ENCODE data around the gene TMSB10. TPM values are rescaled to one million over a fixed set of nuclear protein-coding genes. Genes with fewer than 3 reads are reported as not detected.

Gene TMSB10
- polyA plus RNA-seq, 1 donor: 1,153 TPM

- DNase-seq: no peak
These were observed 24.6 kb upstream of the TMSB10 start, which contains the start of gene TRABD2A for GRCh38 chr2:84880645-84881521. TSS of gene TRABD2A (minus strand) at chr2:84881084. CDS start at chr2:84881039, 45 bp downstream.

- DNase-seq: peak; percentile 73
These were observed 23.7 kb upstream of the TMSB10 start for GRCh38 chr2:84881581-84882413.

- no peak for DNase-seq
These were observed 23.1 kb upstream of the TMSB10 start for GRCh38 chr2:84882414-84882738.

GRCh38 chr2:84882775-84883550 is 22.5 kb upstream of the TMSB10 start:
- no peak for DNase-seq

- DNase-seq: no peak
These were observed 21.0 kb upstream of the TMSB10 start for GRCh38 chr2:84884449-84884848.

- DNase-seq: no peak
These were observed 20.3 kb upstream of the TMSB10 start for GRCh38 chr2:84885111-84885510.

- DNase-seq: no peak
These were observed 18.7 kb upstream of the TMSB10 start for GRCh38 chr2:84886791-84887190.

GRCh38 chr2:84888401-84889276 is 16.8 kb upstream of the TMSB10 start:
- DNase-seq: no peak

- DNase-seq: no peak
These were observed 16.1 kb upstream of the TMSB10 start for GRCh38 chr2:84889332-84889731.

- DNase-seq: no peak
These were observed 14.0 kb upstream of the TMSB10 start for GRCh38 chr2:84891355-84892010.

- DNase-seq: no peak
These were observed 11.3 kb upstream of the TMSB10 start for GRCh38 chr2:84894131-84894586.

GRCh38 chr2:84894758-84895520 is 10.5 kb upstream of the TMSB10 start:
- DNase-seq: no peak

- DNase-seq: no peak
These were observed 8.9 kb upstream of the TMSB10 start for GRCh38 chr2:84896567-84896966.

GRCh38 chr2:84897773-84898172 is 7.7 kb upstream of the TMSB10 start:
- DNase-seq: no peak

- DNase-seq: no peak
These were observed 5.9 kb upstream of the TMSB10 start for GRCh38 chr2:84899304-84900204.

- DNase-seq: no peak
These were observed 4.5 kb upstream of the TMSB10 start for GRCh38 chr2:84900971-84901370.

GRCh38 chr2:84901593-84902120 is 3.8 kb upstream of the TMSB10 start:
- no peak for DNase-seq

GRCh38 chr2:84902526-84902925 is 2.9 kb upstream of the TMSB10 start:
- no peak for DNase-seq

- DNase-seq: no peak
These were observed 1.3 kb upstream of the TMSB10 start for GRCh38 chr2:84904151-84904550.

Data from hindlimb muscle (tissue), 1 donor.